SU-DHL-6 (cell line): ENCODE measurements around the gene SLCO3A1.

Source experiments
- CTCF ChIP-seq: fragments of 200-600 bp; sonication (generic); IDR thresholded peaks from one replicate; pipeline ENCODE4 v1.5.1; 2017; ENCODE audit warnings: antibody characterized with exemption, mild to moderate bottlenecking, low read length, moderate library complexity; ENCODE audit not compliant: insufficient read depth, poor library complexity, severe bottlenecking
- EZH2phosphoT487 ChIP-seq: fragments of 200-600 bp; sonication (generic), shearing (Covaris generic); conservative IDR thresholded peaks from 2 replicates; pipeline ENCODE4 v1.6.1; 2018; ENCODE audit warnings: mild to moderate bottlenecking, antibody characterized with exemption, low read length, moderate library complexity, mixed read lengths

- TF ChIP-seq CTCF (no peak), EZH2phosphoT487 (no peak)
Observed at GRCh38 chr15:91942720-91943394, 89.3 kb downstream of the SLCO3A1 start.
